Placental epithelial cell (primary cell): ENCODE results near the gene S100A13. TPM values are rescaled to one million over a fixed set of nuclear protein-coding genes. Genes with fewer than 3 reads are reported as not detected.

Experiments
- total RNA-seq: library from RNA; depleted of rRNA; stranded (reverse); fragments of >200 nt; gene quantifications from 2 replicates; pipeline ENCODE4 v1.2.3, GENCODE V29; 2012

Gene S100A13
- total RNA-seq: 89.6 and 125 TPM in 2 replicates

GRCh38 chr1:153626904-153627714 lies at the start of gene S100A13:
Gene S100A13 (minus strand): TSS chr1:153627505. CDS start chr1:153626472, 1,033 bp downstream.

GRCh38 chr1:153670859-153671627 lies 43.7 kb upstream of the S100A13 start, which contains the start of gene ILF2:
Gene ILF2 (minus strand): TSS chr1:153670993. CDS start chr1:153670922, 71 bp downstream.

GRCh38 chr1:153658400-153659174 lies 31.3 kb upstream of the S100A13 start, which contains the start of gene SNAPIN:
Gene SNAPIN (plus strand): TSS chr1:153658703. CDS start chr1:153658744, 41 bp downstream.

GRCh38 chr1:153633754-153634665 lies 6.7 kb upstream of the S100A13 start, which contains the start of gene CHTOP:
Gene CHTOP (plus strand): TSS chr1:153634066. CDS start chr1:153636589, 2,523 bp downstream.

GRCh38 chr1:153627715-153628626 lies 666 bp upstream of the S100A13 start, which contains the start of gene S100A1:
Gene S100A1 (plus strand): TSS chr1:153628434. CDS start chr1:153630522, 2,088 bp downstream.

GRCh38 chr1:153616144-153616916 lies 11.0 kb downstream of the S100A13 start, which contains the start of gene S100A14:
Gene S100A14 (minus strand): TSS chr1:153616325. CDS start chr1:153615858, 467 bp downstream.

GRCh38 chr1:153612755-153613331 lies 14.5 kb downstream of the S100A13 start, which contains the start of gene S100A16:
Gene S100A16 (minus strand): TSS chr1:153613137. CDS start chr1:153608151, 4,986 bp downstream.

Other genes starting within 250 kb of the S100A13 start
- gene S100A8, start 236.4 kb downstream of the S100A13 start, total RNA-seq: not detected in 2 replicates
- not detected in 2 replicates for gene S100A7A, start 211.0 kb downstream of the S100A13 start, total RNA-seq
- gene S100A7, start 166.9 kb downstream of the S100A13 start, total RNA-seq: not detected in 2 replicates
- 902 and 2,842 TPM in 2 replicates for gene S100A6, start 91.5 kb downstream of the S100A13 start, total RNA-seq
- gene S100A5, start 86.6 kb downstream of the S100A13 start, total RNA-seq: not detected in 2 replicates
- 178 and 253 TPM in 2 replicates for gene S100A4, start 81.7 kb downstream of the S100A13 start, total RNA-seq
- gene S100A3, start 78.2 kb downstream of the S100A13 start, total RNA-seq: 13.0 and 31.2 TPM in 2 replicates
- gene S100A2, start 61.7 kb downstream of the S100A13 start, total RNA-seq: 5.2 and 8.2 TPM in 2 replicates
- gene S100A16, start 14.4 kb downstream of the S100A13 start, total RNA-seq: 266 and 918 TPM in 2 replicates
- 207 and 362 TPM in 2 replicates for gene S100A14, start 11.2 kb downstream of the S100A13 start, total RNA-seq
- gene S100A1, start 929 bp upstream of the S100A13 start, total RNA-seq: 0.39 TPM in 1 of 2 replicates, not detected in the other
- 44.0 and 49.0 TPM in 2 replicates for gene CHTOP, start 6.6 kb upstream of the S100A13 start, total RNA-seq
- 44.8 and 69.8 TPM in 2 replicates for gene SNAPIN, start 31.2 kb upstream of the S100A13 start, total RNA-seq
- 147 and 215 TPM in 2 replicates for gene ILF2, start 43.5 kb upstream of the S100A13 start, total RNA-seq
- 0.22 and 0.39 TPM in 2 replicates for gene NPR1, start 51.2 kb upstream of the S100A13 start, total RNA-seq
- gene INTS3, start 100.5 kb upstream of the S100A13 start, total RNA-seq: 44.8 and 45.4 TPM in 2 replicates
- gene SLC27A3, start 147.9 kb upstream of the S100A13 start, total RNA-seq: 23.9 and 24.5 TPM in 2 replicates